HCT116 (cell line): ENCODE data around the gene AFF1. TPM values are rescaled to one million over a fixed set of nuclear protein-coding genes. Genes with fewer than 3 reads are reported as not detected.

Experiments used
- ATAC-seq: fragments of 200-7000 bp; cut with Tn5 transposase; 2 replicates; pipeline ENCODE4 v1.9.1; 2020; ENCODE audit warnings: mild to moderate bottlenecking, moderate library complexity
- BruUV-seq: library from RNA; stranded (reverse); fragments of 400-500 nt; replicated peaks from 2 replicates; lab custom pipeline; 2021; lab: Mats Ljungman, UMichigan
- CTCF ChIA-PET: fragments of 300-600 bp; sonication (Branson Sonifier 250); formaldehyde crosslinking; loops from one replicate; lab custom pipeline; 2021; ENCODE audit warnings: antibody characterized with exemption; lab: Charles Lee
- POLR2A ChIA-PET: fragments of 300-600, 350-600 bp; sonication (Branson Sonifier 250); formaldehyde crosslinking; loops from one replicate; lab custom pipeline; 2021; ENCODE audit warnings: antibody characterized with exemption; lab: Charles Lee
- RAD21 ChIA-PET, 2 experiments: fragments of 300-600 bp; sonication (Branson Sonifier 250); formaldehyde crosslinking; loops; one replicate each; lab custom pipeline; 2023; ENCODE audit warnings: low total read pairs in 2 of 2; ENCODE audit not compliant: uncharacterized antibody in 2 of 2, unreplicated experiment in 2 of 2, low non-redundant PET in 1 of 2; lab: Charles Lee
- DNase-seq: peaks from one replicate; pipeline ENCODE4 v3.0.0-alpha.2; 2010; ENCODE audit warnings: low read depth, low spot score
- H2AFZ ChIP-seq: fragments of 200-600 bp; shearing (Covaris generic), sonication (generic); 2 replicates; pipeline ENCODE4 v1.6.1; 2017; ENCODE audit warnings: low read depth, mixed run types, mixed read lengths, antibody characterized with exemption, low read length; ENCODE audit not compliant: poor library complexity, severe bottlenecking
- H3K27ac ChIP-seq: 2 replicates; pipeline ENCODE4 v1.5.1; 2012; ENCODE audit warnings: low read depth, low read length
- H3K27me3 ChIP-seq: fragments of 200-600 bp; sonication (generic); 2 replicates; pipeline ENCODE4 v1.6.1; 2016; ENCODE audit warnings: mixed run types, low read length, mixed read lengths; ENCODE audit not compliant: insufficient read depth
- H3K36me3 ChIP-seq, 2 experiments: fragments of 200-500 bp in 1 of 2; fragments of 200-600 bp in 1 of 2; sonication (Bioruptor generic) in 1 of 2; sonication (generic) in 1 of 2; 2 replicates each; pipeline versions ENCODE4 v1.5.1 to v1.6.1; 2014 to 2016; ENCODE audit warnings: low read length in 2 of 2, inconsistent platforms in 1 of 2, mixed read lengths in 1 of 2, mixed run types in 1 of 2; ENCODE audit not compliant: insufficient read depth in 2 of 2, control insufficient read depth in 1 of 2
- H3K4me1 ChIP-seq, 2 experiments: fragments of 200-600 bp in 1 of 2; sonication (generic) in 1 of 2; 2 replicates each; pipeline versions ENCODE4 v1.5.1 to v1.6.1; 2012 to 2017; ENCODE audit warnings: low read length in 2 of 2, inconsistent platforms in 1 of 2, mild to moderate bottlenecking in 1 of 2, mixed read lengths in 1 of 2, mixed run types in 1 of 2, moderate library complexity in 1 of 2; ENCODE audit not compliant: insufficient read depth in 2 of 2, control insufficient read depth in 1 of 2
- H3K4me2 ChIP-seq: fragments of 200-600 bp; sonication (generic); 2 replicates; pipeline ENCODE4 v1.6.1; 2017; ENCODE audit warnings: mixed run types, low read length, mixed read lengths
- H3K4me3 ChIP-seq, 2 experiments: fragments of 200-600 bp in 1 of 2; sonication (generic) in 1 of 2; replicated peaks in 1 of 2; 2 replicates each; pipeline ENCODE4 v1.5.1; 2011 to 2016; ENCODE audit warnings: low read length in 2 of 2, control low read depth in 1 of 2, low read depth in 1 of 2, mild to moderate bottlenecking in 1 of 2, mixed read lengths in 1 of 2, mixed run types in 1 of 2
- H3K79me2 ChIP-seq: fragments of 200-600 bp; sonication (generic); 2 replicates; pipeline ENCODE4 v1.6.1; 2017; ENCODE audit warnings: mild to moderate bottlenecking, mixed run types, low read length, moderate library complexity, mixed read lengths; ENCODE audit not compliant: insufficient read depth
- H3K9ac ChIP-seq: fragments of 200-600 bp; sonication (generic); 2 replicates; pipeline ENCODE4 v1.6.1; 2016; ENCODE audit warnings: low read length, mixed read lengths
- H3K9me2 ChIP-seq: fragments of 200-600 bp; sonication (generic), shearing (Covaris generic); 2 replicates; pipeline ENCODE4 v1.6.1; 2017; ENCODE audit warnings: mixed run types, mild to moderate bottlenecking, moderate library complexity; ENCODE audit not compliant: insufficient read depth
- H3K9me3 ChIP-seq, 2 experiments: fragments of 200-500 bp in 1 of 2; fragments of 200-600 bp in 1 of 2; sonication (Bioruptor generic) in 1 of 2; sonication (generic) in 1 of 2; 2 replicates each; pipeline ENCODE4 v1.6.1; 2014 to 2017; ENCODE audit warnings: low read length in 2 of 2, mixed read lengths in 2 of 2, inconsistent platforms in 1 of 2, low read depth in 1 of 2, mild to moderate bottlenecking in 1 of 2, mixed run types in 1 of 2, moderate library complexity in 1 of 2; ENCODE audit not compliant: control insufficient read depth in 1 of 2, insufficient read depth in 1 of 2
- H4K20me1 ChIP-seq: fragments of 200-600 bp; sonication (generic), shearing (Covaris generic); 2 replicates; pipeline ENCODE4 v1.6.1; 2017; ENCODE audit warnings: mixed run types, mild to moderate bottlenecking, moderate library complexity; ENCODE audit not compliant: insufficient read depth
- CEBPB ChIP-seq: IDR thresholded peaks from 2 replicates; pipeline ENCODE4 v1.6.1; 2012; ENCODE audit warnings: low read depth
- POLR2AphosphoS5 ChIP-seq: IDR thresholded peaks from 2 replicates; pipeline ENCODE4 v1.6.1; 2011; ENCODE audit warnings: mild to moderate bottlenecking, low read depth, low read length, moderate library complexity
- RAD21 ChIP-seq: IDR thresholded peaks from 2 replicates; pipeline ENCODE4 v1.6.1; 2012; ENCODE audit warnings: low read depth, mild to moderate bottlenecking
- SIN3A ChIP-seq: IDR thresholded peaks from 2 replicates; pipeline ENCODE4 v1.6.1; 2012; ENCODE audit warnings: low read depth
- SP1 ChIP-seq: IDR thresholded peaks from 2 replicates; pipeline ENCODE4 v1.6.1; 2012; ENCODE audit warnings: low read depth
- TCF7L2 ChIP-seq: IDR thresholded peaks from 2 replicates; pipeline ENCODE4 v1.7.0; 2011; ENCODE audit warnings: borderline replicate concordance, inconsistent platforms; ENCODE audit not compliant: insufficient read depth, insufficient read length; ENCODE audit errors: extremely low read depth
- YY1 ChIP-seq: IDR thresholded peaks from 2 replicates; pipeline ENCODE4 v1.6.1; 2011; ENCODE audit warnings: low read length, low read depth, moderate library complexity, mild to moderate bottlenecking; ENCODE audit not compliant: insufficient replicate concordance; ENCODE audit errors: extremely low read depth
- ZFX ChIP-seq: fragments of 450-650 bp; IDR thresholded peaks from 2 replicates; pipeline ENCODE4 v1.6.1; 2017
- intact Hi-C: fragments of 100-400 bp; cut with micrococcal nuclease; formaldehyde crosslinking; loops from 2 replicates; pipeline ENCODE4 v1.10.0; 2022
- total RNA-seq: library from RNA; stranded (reverse); gene quantifications from one replicate; pipeline ENCODE4 v1.2.1, GENCODE V29; 2021; ENCODE audit not compliant: unreplicated experiment
- TF ChIP-seq, protein P1 (sequence below): IDR thresholded peaks from 2 replicates; pipeline ENCODE4 v1.6.1; 2012; ENCODE audit warnings: low read depth
- TF ChIP-seq, protein P2 (sequence below): IDR thresholded peaks from 2 replicates; pipeline ENCODE4 v1.6.1; 2011; ENCODE audit warnings: mild to moderate bottlenecking, low read length, moderate library complexity; ENCODE audit not compliant: insufficient replicate concordance; ENCODE audit errors: extremely low read depth

AFF1 gene
- total RNA-seq, 1 experiment from 2014 or later: 43.1 TPM

DNA sequence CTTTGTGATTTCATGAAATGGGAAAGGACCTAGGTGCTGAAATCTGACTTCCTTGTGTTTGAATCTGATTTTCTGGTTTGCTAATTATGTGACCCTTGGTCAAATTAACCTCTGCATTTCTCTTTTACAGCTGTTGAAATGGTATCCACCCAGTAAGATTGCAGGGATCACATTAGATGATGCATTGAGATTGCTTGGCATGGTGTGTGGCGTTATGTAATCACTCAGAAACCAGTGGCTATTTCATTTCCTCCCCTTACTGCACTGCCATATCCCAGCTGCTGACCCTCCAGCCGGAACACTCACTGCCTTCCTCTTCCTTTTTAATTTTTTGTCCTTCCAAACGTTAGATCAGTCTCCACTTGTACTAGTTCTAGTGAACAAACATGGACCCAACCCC is 206.6 kb downstream of the AFF1 start:
- ATAC-seq (no peak), DNase-seq (no peak)
- Histone ChIP-seq H3K4me2 (no peak overlapping the region), H3K27me3 (no peaks in the 10 kb centered on the region), H3K36me3 (no peaks in the 10 kb centered on the region; a peak in 1 of 4 replicates), H3K79me2 (no peaks in the 10 kb centered on the region), H3K9ac (no peak overlapping the region), H4K20me1 (no peaks in the 10 kb centered on the region), H3K4me3 (no peak overlapping the region), H3K9me3 (no peaks in the 10 kb centered on the region), H3K9me2 (no peaks in the 10 kb centered on the region), H3K4me1 (no peaks in the 10 kb centered on the region), H3K27ac (no peak overlapping the region), H2AFZ (no peak overlapping the region)
- BruUV-seq: no TSS peak
- ChIA-PET RAD21 (no interaction called here), POLR2A (no interaction called here), CTCF (interaction anchor here (1.5 kb wide), 1 partner anchor 10 kb away, joined by 6 read pairs; no protein-coding TSS in a partner anchor)
- no peak for TF ChIP-seq SIN3A
- no peak for TF ChIP-seq RAD21
- TF ChIP-seq, protein P1, sequence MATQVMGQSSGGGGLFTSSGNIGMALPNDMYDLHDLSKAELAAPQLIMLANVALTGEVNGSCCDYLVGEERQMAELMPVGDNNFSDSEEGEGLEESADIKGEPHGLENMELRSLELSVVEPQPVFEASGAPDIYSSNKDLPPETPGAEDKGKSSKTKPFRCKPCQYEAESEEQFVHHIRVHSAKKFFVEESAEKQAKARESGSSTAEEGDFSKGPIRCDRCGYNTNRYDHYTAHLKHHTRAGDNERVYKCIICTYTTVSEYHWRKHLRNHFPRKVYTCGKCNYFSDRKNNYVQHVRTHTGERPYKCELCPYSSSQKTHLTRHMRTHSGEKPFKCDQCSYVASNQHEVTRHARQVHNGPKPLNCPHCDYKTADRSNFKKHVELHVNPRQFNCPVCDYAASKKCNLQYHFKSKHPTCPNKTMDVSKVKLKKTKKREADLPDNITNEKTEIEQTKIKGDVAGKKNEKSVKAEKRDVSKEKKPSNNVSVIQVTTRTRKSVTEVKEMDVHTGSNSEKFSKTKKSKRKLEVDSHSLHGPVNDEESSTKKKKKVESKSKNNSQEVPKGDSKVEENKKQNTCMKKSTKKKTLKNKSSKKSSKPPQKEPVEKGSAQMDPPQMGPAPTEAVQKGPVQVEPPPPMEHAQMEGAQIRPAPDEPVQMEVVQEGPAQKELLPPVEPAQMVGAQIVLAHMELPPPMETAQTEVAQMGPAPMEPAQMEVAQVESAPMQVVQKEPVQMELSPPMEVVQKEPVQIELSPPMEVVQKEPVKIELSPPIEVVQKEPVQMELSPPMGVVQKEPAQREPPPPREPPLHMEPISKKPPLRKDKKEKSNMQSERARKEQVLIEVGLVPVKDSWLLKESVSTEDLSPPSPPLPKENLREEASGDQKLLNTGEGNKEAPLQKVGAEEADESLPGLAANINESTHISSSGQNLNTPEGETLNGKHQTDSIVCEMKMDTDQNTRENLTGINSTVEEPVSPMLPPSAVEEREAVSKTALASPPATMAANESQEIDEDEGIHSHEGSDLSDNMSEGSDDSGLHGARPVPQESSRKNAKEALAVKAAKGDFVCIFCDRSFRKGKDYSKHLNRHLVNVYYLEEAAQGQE: no peak
- TF ChIP-seq ZFX: no peak
- TF ChIP-seq POLR2AphosphoS5: no peak
- TF ChIP-seq CEBPB: no peak
- no peak for TF ChIP-seq TCF7L2
- TF ChIP-seq SP1: no peak
- TF ChIP-seq, protein P2, sequence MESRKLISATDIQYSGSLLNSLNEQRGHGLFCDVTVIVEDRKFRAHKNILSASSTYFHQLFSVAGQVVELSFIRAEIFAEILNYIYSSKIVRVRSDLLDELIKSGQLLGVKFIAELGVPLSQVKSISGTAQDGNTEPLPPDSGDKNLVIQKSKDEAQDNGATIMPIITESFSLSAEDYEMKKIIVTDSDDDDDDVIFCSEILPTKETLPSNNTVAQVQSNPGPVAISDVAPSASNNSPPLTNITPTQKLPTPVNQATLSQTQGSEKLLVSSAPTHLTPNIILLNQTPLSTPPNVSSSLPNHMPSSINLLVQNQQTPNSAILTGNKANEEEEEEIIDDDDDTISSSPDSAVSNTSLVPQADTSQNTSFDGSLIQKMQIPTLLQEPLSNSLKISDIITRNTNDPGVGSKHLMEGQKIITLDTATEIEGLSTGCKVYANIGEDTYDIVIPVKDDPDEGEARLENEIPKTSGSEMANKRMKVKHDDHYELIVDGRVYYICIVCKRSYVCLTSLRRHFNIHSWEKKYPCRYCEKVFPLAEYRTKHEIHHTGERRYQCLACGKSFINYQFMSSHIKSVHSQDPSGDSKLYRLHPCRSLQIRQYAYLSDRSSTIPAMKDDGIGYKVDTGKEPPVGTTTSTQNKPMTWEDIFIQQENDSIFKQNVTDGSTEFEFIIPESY: no peak
- no peak for TF ChIP-seq YY1
- intact Hi-C loops: no loop called here
